Endometrial microvascular endothelial cells (primary cell): Measurements from ENCODE around the gene TBC1D17. TPM values are rescaled to one million over a fixed set of nuclear protein-coding genes. Genes with fewer than 3 reads are reported as not detected.

ENCODE experiments used
- in situ Hi-C: cut with HindIII; loops from 2 replicates; pipeline ENCODE4 v1.10.0; 2017; ENCODE audit warnings: low sequenced_read_pairs, low pct_unique_long_range_greater_than_20kb; ENCODE audit errors: inconsistent ontology term
- total RNA-seq: library from RNA; depleted of rRNA; stranded (reverse); fragments of >200 nt; gene quantifications from one replicate; pipeline ENCODE4 v1.2.3, GENCODE V29; 2015; ENCODE audit errors: inconsistent ontology term

Gene TBC1D17
- total RNA-seq, 1 donor from 2014 or later: 12.6 TPM

- in situ Hi-C loops: no loop called here
These were observed 9.6 kb downstream of the TBC1D17 start for GRCh38 chr19:49887037-49887664.

GRCh38 chr19:49887665-49888509 lies 10.4 kb downstream of the TBC1D17 start:
- in situ Hi-C loops: no loop called here

- in situ Hi-C loops: no loop called here
These were observed 11.0 kb downstream of the TBC1D17 start for GRCh38 chr19:49888510-49888824.

- in situ Hi-C loops: no loop called here
These were observed 11.7 kb downstream of the TBC1D17 start for GRCh38 chr19:49889038-49889686.

GRCh38 chr19:49889687-49890348 lies 12.3 kb downstream of the TBC1D17 start:
- in situ Hi-C loops: no loop called here

GRCh38 chr19:49890349-49891311 lies 13.1 kb downstream of the TBC1D17 start:
- in situ Hi-C loops: no loop called here

- in situ Hi-C loops: no loop called here
These were observed 13.9 kb downstream of the TBC1D17 start for GRCh38 chr19:49891393-49891792.

- in situ Hi-C loops: no loop called here
These were observed 15.2 kb downstream of the TBC1D17 start for GRCh38 chr19:49892716-49893115.

GRCh38 chr19:49894011-49894664 lies 16.6 kb downstream of the TBC1D17 start:
- in situ Hi-C loops: no loop called here

- in situ Hi-C loops: no loop called here
These were observed 17.5 kb downstream of the TBC1D17 start for GRCh38 chr19:49894879-49895565.

- in situ Hi-C loops: no loop called here
These were observed 18.2 kb downstream of the TBC1D17 start for GRCh38 chr19:49895566-49896297.

GRCh38 chr19:49896863-49897621 lies 19.5 kb downstream of the TBC1D17 start, which contains the start of gene IL4I1:
IL4I1 (minus strand) TSS chr19:49896887; CDS start chr19:49896160, 727 bp downstream.
- in situ Hi-C loops: no loop called here

GRCh38 chr19:49904136-49904535 lies 26.6 kb downstream of the TBC1D17 start:
- in situ Hi-C loops: no loop called here

- in situ Hi-C loops: no loop called here
These were observed 29.5 kb downstream of the TBC1D17 start for GRCh38 chr19:49906879-49907564.

- in situ Hi-C loops: no loop called here
These were observed 30.4 kb downstream of the TBC1D17 start for GRCh38 chr19:49907745-49908446.
